ENCODE measurements around the gene OAS1. TPM values are rescaled to one million over a fixed set of nuclear protein-coding genes. Genes with fewer than 3 reads are reported as not detected.

The OAS1 gene
- total and polyA plus RNA-seq, 9 of the 15 experiments (the other 6 are each of a cell fraction or from before 2014, with no cell fraction given): 0.06 to 0.25 TPM; not detected in 7

DNA sequence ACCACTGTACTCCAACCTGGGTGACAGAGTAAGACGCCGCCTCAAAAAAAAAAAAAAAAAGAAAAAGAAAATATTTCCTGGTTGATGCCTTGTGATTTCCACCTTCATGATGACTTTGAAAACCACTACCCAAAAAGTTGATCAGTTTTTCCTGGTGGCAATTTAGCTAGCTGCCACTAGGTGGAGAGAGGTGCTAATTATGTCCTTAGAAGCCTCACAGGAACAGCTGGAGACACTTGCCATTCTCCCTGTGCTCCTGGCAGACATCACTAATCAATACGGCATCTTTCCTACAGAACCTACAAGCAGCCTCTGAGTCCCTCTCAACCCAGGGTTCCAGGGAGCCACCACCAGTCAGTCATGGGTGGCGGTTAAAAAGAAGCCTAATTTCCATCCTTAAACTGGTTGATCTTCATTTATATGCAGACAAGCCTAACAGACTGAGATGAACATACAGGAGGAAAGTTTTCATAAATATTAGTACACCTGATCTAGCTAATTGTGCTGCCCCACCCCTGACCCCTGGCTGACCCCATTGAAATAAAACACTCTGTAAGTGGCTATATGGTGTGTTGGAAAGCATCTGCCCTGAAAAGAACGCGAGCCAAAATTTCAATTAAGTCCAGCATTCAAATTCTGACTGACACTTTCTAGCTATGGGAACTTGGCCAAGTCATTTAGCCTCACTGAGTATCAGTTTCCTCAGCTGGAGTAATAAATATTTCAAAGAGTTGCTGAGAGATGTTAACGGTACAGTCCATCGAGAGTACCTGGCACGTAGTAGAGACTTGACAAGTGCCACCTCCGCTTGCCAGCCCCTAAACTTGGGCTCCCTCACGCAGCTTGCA is 6.2 kb upstream of the OAS1 start (continued):
- TF ChIP-seq, protein P1, sequence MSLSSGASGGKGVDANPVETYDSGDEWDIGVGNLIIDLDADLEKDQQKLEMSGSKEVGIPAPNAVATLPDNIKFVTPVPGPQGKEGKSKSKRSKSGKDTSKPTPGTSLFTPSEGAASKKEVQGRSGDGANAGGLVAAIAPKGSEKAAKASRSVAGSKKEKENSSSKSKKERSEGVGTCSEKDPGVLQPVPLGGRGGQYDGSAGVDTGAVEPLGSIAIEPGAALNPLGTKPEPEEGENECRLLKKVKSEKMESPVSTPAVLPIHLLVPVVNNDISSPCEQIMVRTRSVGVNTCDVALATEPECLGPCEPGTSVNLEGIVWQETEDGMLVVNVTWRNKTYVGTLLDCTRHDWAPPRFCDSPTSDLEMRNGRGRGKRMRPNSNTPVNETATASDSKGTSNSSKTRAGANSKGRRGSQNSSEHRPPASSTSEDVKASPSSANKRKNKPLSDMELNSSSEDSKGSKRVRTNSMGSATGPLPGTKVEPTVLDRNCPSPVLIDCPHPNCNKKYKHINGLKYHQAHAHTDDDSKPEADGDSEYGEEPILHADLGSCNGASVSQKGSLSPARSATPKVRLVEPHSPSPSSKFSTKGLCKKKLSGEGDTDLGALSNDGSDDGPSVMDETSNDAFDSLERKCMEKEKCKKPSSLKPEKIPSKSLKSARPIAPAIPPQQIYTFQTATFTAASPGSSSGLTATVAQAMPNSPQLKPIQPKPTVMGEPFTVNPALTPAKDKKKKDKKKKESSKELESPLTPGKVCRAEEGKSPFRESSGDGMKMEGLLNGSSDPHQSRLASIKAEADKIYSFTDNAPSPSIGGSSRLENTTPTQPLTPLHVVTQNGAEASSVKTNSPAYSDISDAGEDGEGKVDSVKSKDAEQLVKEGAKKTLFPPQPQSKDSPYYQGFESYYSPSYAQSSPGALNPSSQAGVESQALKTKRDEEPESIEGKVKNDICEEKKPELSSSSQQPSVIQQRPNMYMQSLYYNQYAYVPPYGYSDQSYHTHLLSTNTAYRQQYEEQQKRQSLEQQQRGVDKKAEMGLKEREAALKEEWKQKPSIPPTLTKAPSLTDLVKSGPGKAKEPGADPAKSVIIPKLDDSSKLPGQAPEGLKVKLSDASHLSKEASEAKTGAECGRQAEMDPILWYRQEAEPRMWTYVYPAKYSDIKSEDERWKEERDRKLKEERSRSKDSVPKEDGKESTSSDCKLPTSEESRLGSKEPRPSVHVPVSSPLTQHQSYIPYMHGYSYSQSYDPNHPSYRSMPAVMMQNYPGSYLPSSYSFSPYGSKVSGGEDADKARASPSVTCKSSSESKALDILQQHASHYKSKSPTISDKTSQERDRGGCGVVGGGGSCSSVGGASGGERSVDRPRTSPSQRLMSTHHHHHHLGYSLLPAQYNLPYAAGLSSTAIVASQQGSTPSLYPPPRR (CRISPR knock-in tag; IDR thresholded peaks at IDR 0.05; ENCODE audit: borderline replicate concordance): no peak
- TF ChIP-seq PRMT5 (CRISPR knock-in tag; IDR thresholded peaks at IDR 0.05): no peak
- TF ChIP-seq ZNF23 (CRISPR knock-in tag; IDR thresholded peaks at IDR 0.05): peak; percentile 91
- no peak for TF ChIP-seq ZNF668 (CRISPR knock-in tag; IDR thresholded peaks at IDR 0.05)
- no peak for TF ChIP-seq KLF10 (CRISPR knock-in tag; IDR thresholded peaks at IDR 0.05)
- no peak for TF ChIP-seq ZNF239 (CRISPR knock-in tag; IDR thresholded peaks at IDR 0.05)
- TF ChIP-seq MBD2 (IDR thresholded peaks at IDR 0.05; ENCODE audit: borderline replicate concordance, low read depth): no peak
- TF ChIP-seq ZNF143 (CRISPR knock-in tag; IDR thresholded peaks at IDR 0.05): no peak
- TF ChIP-seq, protein P2, sequence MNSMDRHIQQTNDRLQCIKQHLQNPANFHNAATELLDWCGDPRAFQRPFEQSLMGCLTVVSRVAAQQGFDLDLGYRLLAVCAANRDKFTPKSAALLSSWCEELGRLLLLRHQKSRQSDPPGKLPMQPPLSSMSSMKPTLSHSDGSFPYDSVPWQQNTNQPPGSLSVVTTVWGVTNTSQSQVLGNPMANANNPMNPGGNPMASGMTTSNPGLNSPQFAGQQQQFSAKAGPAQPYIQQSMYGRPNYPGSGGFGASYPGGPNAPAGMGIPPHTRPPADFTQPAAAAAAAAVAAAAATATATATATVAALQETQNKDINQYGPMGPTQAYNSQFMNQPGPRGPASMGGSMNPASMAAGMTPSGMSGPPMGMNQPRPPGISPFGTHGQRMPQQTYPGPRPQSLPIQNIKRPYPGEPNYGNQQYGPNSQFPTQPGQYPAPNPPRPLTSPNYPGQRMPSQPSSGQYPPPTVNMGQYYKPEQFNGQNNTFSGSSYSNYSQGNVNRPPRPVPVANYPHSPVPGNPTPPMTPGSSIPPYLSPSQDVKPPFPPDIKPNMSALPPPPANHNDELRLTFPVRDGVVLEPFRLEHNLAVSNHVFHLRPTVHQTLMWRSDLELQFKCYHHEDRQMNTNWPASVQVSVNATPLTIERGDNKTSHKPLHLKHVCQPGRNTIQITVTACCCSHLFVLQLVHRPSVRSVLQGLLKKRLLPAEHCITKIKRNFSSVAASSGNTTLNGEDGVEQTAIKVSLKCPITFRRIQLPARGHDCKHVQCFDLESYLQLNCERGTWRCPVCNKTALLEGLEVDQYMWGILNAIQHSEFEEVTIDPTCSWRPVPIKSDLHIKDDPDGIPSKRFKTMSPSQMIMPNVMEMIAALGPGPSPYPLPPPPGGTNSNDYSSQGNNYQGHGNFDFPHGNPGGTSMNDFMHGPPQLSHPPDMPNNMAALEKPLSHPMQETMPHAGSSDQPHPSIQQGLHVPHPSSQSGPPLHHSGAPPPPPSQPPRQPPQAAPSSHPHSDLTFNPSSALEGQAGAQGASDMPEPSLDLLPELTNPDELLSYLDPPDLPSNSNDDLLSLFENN (IDR thresholded peaks at IDR 0.05; ENCODE audit: low read depth in 2 of 2, low read length in 2 of 2): peak in 1 of 2 experiments; percentile 63; a peak in 1 of 4 replicates
- peak; percentile 17 to 60; a peak in 2 of 4 replicates for TF ChIP-seq RAD21 (CRISPR knock-in tag; conservative IDR thresholded peaks at IDR 0.05 in 1 of 2, IDR thresholded peaks at IDR 0.05 in 1 of 2)
- TF ChIP-seq, protein P3, sequence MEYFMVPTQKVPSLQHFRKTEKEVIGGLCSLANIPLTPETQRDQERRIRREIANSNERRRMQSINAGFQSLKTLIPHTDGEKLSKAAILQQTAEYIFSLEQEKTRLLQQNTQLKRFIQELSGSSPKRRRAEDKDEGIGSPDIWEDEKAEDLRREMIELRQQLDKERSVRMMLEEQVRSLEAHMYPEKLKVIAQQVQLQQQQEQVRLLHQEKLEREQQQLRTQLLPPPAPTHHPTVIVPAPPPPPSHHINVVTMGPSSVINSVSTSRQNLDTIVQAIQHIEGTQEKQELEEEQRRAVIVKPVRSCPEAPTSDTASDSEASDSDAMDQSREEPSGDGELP (CRISPR knock-in tag; IDR thresholded peaks at IDR 0.05; ENCODE audit: borderline replicate concordance): peak; percentile 55
